ENCODE measurements around the gene NRXN3.

DNA sequence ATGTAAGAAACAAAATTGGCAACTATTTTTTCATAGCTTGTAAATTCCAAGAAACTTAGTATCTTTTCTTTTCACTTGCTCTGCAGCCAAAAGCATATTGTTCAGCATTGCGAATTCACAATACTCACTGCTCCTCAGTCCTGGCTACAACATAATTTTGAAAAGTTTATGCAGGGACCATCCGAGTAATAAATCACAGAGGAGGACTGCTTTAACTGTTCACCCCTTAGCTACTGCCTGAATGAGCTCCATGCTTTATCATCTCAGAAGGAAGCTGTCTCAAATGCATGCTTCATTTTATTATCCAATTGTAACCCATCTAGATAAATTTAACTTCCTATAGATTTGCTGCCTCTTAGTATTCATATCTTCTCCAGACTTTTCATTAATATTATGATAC lies 1213.3 kb downstream of the NRXN3 start:
- TF ChIP-seq, protein P1, sequence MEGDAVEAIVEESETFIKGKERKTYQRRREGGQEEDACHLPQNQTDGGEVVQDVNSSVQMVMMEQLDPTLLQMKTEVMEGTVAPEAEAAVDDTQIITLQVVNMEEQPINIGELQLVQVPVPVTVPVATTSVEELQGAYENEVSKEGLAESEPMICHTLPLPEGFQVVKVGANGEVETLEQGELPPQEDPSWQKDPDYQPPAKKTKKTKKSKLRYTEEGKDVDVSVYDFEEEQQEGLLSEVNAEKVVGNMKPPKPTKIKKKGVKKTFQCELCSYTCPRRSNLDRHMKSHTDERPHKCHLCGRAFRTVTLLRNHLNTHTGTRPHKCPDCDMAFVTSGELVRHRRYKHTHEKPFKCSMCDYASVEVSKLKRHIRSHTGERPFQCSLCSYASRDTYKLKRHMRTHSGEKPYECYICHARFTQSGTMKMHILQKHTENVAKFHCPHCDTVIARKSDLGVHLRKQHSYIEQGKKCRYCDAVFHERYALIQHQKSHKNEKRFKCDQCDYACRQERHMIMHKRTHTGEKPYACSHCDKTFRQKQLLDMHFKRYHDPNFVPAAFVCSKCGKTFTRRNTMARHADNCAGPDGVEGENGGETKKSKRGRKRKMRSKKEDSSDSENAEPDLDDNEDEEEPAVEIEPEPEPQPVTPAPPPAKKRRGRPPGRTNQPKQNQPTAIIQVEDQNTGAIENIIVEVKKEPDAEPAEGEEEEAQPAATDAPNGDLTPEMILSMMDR (IDR thresholded peaks at IDR 0.05) = no peak
- TF ChIP-seq, protein P2, sequence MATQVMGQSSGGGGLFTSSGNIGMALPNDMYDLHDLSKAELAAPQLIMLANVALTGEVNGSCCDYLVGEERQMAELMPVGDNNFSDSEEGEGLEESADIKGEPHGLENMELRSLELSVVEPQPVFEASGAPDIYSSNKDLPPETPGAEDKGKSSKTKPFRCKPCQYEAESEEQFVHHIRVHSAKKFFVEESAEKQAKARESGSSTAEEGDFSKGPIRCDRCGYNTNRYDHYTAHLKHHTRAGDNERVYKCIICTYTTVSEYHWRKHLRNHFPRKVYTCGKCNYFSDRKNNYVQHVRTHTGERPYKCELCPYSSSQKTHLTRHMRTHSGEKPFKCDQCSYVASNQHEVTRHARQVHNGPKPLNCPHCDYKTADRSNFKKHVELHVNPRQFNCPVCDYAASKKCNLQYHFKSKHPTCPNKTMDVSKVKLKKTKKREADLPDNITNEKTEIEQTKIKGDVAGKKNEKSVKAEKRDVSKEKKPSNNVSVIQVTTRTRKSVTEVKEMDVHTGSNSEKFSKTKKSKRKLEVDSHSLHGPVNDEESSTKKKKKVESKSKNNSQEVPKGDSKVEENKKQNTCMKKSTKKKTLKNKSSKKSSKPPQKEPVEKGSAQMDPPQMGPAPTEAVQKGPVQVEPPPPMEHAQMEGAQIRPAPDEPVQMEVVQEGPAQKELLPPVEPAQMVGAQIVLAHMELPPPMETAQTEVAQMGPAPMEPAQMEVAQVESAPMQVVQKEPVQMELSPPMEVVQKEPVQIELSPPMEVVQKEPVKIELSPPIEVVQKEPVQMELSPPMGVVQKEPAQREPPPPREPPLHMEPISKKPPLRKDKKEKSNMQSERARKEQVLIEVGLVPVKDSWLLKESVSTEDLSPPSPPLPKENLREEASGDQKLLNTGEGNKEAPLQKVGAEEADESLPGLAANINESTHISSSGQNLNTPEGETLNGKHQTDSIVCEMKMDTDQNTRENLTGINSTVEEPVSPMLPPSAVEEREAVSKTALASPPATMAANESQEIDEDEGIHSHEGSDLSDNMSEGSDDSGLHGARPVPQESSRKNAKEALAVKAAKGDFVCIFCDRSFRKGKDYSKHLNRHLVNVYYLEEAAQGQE (IDR thresholded peaks at IDR 0.05; ENCODE audit: insufficient read depth in 1 of 2, low read depth in 2 of 2, low read length in 1 of 2) = no peak
- TF ChIP-seq POLR2AphosphoS5 (IDR thresholded peaks at IDR 0.05; ENCODE audit: low read depth, low read length) (no peak), SIN3A (IDR thresholded peaks at IDR 0.05; ENCODE audit: borderline replicate concordance, insufficient read depth, low read depth, low read length) (no peak), TCF7L2 (IDR thresholded peaks at IDR 0.05; ENCODE audit: low read depth, low read length) (no peak)

Measured in Panc1 (cell line).